Gastrocnemius medialis (tissue), 4 donors: ENCODE results near the gene PTCH2. TPM values are rescaled to one million over a fixed set of nuclear protein-coding genes. Genes with fewer than 3 reads are reported as not detected.
"Not testable (repeated sequence)": the region's sequence is repeated elsewhere in the genome, so short reads cannot be mapped to it uniquely, and the experiment has no call there.

Experiments used
- ATAC-seq, 2 donors: fragments of 150-250 bp; one replicate each; pipeline ENCODE4 v1.9.1; 2016
- DNase-seq, 2 donors: peaks; one replicate each; pipeline ENCODE4 v3.0.0-alpha.2; 2019
- H3K27ac ChIP-seq, 4 donors: fragments of 200-600 bp; sonication (generic); 1 replicate in 1 of 4; 2 replicates in 3 of 4; pipeline ENCODE4 v1.5.1; 2016 to 2018; ENCODE audit warnings: mild to moderate bottlenecking in 2 of 4, moderate library complexity in 1 of 4
- H3K27me3 ChIP-seq, 3 donors: fragments of 200-600 bp; sonication (generic) in 2 of 3; 1 replicate in 1 of 3; 2 replicates in 2 of 3; pipeline versions ENCODE4 v1.5.1 to v1.6.0; 2016 to 2019; ENCODE audit warnings: mild to moderate bottlenecking in 1 of 3, moderate library complexity in 1 of 3
- H3K36me3 ChIP-seq, 2 donors: fragments of 200-600 bp; sonication (generic) in 1 of 2; one replicate each; pipeline ENCODE4 v1.5.1; 2017 to 2018
- H3K4me1 ChIP-seq, 2 donors: fragments of 200-600 bp; sonication (generic) in 1 of 2; one replicate each; pipeline ENCODE4 v1.5.1; 2016 to 2017; ENCODE audit warnings: mild to moderate bottlenecking in 2 of 2
- H3K4me3 ChIP-seq, 4 donors: fragments of 200-600 bp; sonication (generic) in 3 of 4; 1 replicate in 1 of 4; 2 replicates in 3 of 4; pipeline ENCODE4 v1.5.1; 2016 to 2019; ENCODE audit warnings: mild to moderate bottlenecking in 2 of 4
- H3K9me3 ChIP-seq, 3 donors: fragments of 200-600 bp; sonication (generic) in 2 of 3; 1 replicate in 1 of 3; 2 replicates in 2 of 3; pipeline ENCODE4 v1.5.1; 2016 to 2019
- POLR2A ChIP-seq, 2 donors: fragments of 450-650 bp; IDR thresholded peaks; one replicate each; pipeline ENCODE4 v1.6.1; 2017; ENCODE audit warnings: antibody characterized with exemption in 2 of 2, mild to moderate bottlenecking in 2 of 2, moderate library complexity in 2 of 2
- in situ Hi-C, 4 donors: fragments of 200-750 bp; cut with MboI; loops; one replicate each; pipeline versions ENCODE4 v1.15.0 to v1.8.0; 2017; ENCODE audit warnings: low sequenced_read_pairs in 4 of 4
- intact Hi-C: fragments of 100-400 bp; cut with DNase I; formaldehyde crosslinking; loops from one replicate; pipeline ENCODE4 v1.15.1; 2023; ENCODE audit warnings: low total_unique reads
- total RNA-seq, 4 donors: library from RNA; depleted of rRNA; stranded (reverse); fragments of >200 nt; gene quantifications; one replicate each; pipeline versions ENCODE4 v1.1.0 to v1.2.3, GENCODE V29; 2016
- TF ChIP-seq, protein P1 (sequence below), 5 experiments: fragments of 450-650 bp in 3 of 5; fragments of 200-600 bp in 2 of 5; sonication (generic) in 2 of 5; IDR thresholded peaks in 4 of 5; conservative IDR thresholded peaks in 1 of 5; 1 replicate in 4 of 5; 2 replicates in 1 of 5; pipeline ENCODE4 v1.5.1; 2016 to 2019; ENCODE audit warnings: antibody characterized with exemption in 5 of 5, mild to moderate bottlenecking in 3 of 5, moderate library complexity in 3 of 5

The PTCH2 gene
- total RNA-seq, 4 donors from 2014 or later: 0.10 to 0.56 (median 0.20) TPM

- Histone ChIP-seq H3K4me3 (no peak overlapping the region), H3K9me3 (no peaks in the 10 kb centered on the region), H3K27me3 (no peaks in the 10 kb centered on the region), H3K36me3 (no peaks in the 10 kb centered on the region), H3K27ac (peak overlapping the region; percentile 91 to 99 (median 95)), H3K4me1 (peaks cover 16 to 30% of the 10 kb centered on the region in 2 donors)
- ATAC-seq (no peak), DNase-seq (no peak)
- in situ Hi-C loops: loop anchor here in 1 of 4 donors (25.0 kb wide), 2 partner anchors 189 to 714 kb away; partner anchors contain the start of genes CCDC163, EIF2B3, MMACHC and PRDX1
- intact Hi-C loops: no loop called here
- TF ChIP-seq POLR2A (IDR thresholded peaks at IDR 0.05): no peak
- TF ChIP-seq, protein P1, sequence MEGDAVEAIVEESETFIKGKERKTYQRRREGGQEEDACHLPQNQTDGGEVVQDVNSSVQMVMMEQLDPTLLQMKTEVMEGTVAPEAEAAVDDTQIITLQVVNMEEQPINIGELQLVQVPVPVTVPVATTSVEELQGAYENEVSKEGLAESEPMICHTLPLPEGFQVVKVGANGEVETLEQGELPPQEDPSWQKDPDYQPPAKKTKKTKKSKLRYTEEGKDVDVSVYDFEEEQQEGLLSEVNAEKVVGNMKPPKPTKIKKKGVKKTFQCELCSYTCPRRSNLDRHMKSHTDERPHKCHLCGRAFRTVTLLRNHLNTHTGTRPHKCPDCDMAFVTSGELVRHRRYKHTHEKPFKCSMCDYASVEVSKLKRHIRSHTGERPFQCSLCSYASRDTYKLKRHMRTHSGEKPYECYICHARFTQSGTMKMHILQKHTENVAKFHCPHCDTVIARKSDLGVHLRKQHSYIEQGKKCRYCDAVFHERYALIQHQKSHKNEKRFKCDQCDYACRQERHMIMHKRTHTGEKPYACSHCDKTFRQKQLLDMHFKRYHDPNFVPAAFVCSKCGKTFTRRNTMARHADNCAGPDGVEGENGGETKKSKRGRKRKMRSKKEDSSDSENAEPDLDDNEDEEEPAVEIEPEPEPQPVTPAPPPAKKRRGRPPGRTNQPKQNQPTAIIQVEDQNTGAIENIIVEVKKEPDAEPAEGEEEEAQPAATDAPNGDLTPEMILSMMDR (IDR thresholded peaks at IDR 0.05 in 4 of 5, conservative IDR thresholded peaks at IDR 0.05 in 1 of 5): no peak
These were observed 44.3 kb downstream of the PTCH2 start for GRCh38 chr1:44798481-44799365.

GRCh38 chr1:44797886-44798285 lies 45.2 kb downstream of the PTCH2 start:
- peak in 1 of 2 donors; percentile 9 for DNase-seq
- ATAC-seq, H3K4me3 ChIP-seq, intact Hi-C loops, H3K36me3 ChIP-seq, H3K9me3 ChIP-seq, H3K27me3 ChIP-seq: not testable (repeated sequence)
- in situ Hi-C loops: loop anchor here in 1 of 4 donors (25.0 kb wide), 2 partner anchors 189 to 714 kb away; partner anchors contain the start of genes CCDC163, EIF2B3, MMACHC and PRDX1
- Histone ChIP-seq H3K4me1 (peaks cover 16 to 21% of the 10 kb centered on the region in 2 donors), H3K27ac (peak overlapping the region in 1 of 4 donors; percentile 99)

- ATAC-seq (no peak), DNase-seq (no peak)
- Histone ChIP-seq H3K36me3 (no peaks in the 10 kb centered on the region), H3K4me1 (peaks cover 0 to 3% of the 10 kb centered on the region in 2 donors), H3K27me3 (no peaks in the 10 kb centered on the region), H3K27ac (no peak overlapping the region), H3K4me3 (no peak overlapping the region), H3K9me3 (no peaks in the 10 kb centered on the region)
- in situ Hi-C loops: loop anchor here in 1 of 4 donors (25.0 kb wide), 2 partner anchors 194 to 719 kb away; partner anchors contain the start of genes CCDC163, EIF2B3, MMACHC and PRDX1
- TF ChIP-seq, protein P1 (IDR thresholded peaks at IDR 0.05 in 4 of 5, conservative IDR thresholded peaks at IDR 0.05 in 1 of 5): no peak
- TF ChIP-seq POLR2A (IDR thresholded peaks at IDR 0.05): no peak
- intact Hi-C loops: no loop called here
These were observed 50.1 kb downstream of the PTCH2 start for GRCh38 chr1:44792736-44793502.

DNA sequence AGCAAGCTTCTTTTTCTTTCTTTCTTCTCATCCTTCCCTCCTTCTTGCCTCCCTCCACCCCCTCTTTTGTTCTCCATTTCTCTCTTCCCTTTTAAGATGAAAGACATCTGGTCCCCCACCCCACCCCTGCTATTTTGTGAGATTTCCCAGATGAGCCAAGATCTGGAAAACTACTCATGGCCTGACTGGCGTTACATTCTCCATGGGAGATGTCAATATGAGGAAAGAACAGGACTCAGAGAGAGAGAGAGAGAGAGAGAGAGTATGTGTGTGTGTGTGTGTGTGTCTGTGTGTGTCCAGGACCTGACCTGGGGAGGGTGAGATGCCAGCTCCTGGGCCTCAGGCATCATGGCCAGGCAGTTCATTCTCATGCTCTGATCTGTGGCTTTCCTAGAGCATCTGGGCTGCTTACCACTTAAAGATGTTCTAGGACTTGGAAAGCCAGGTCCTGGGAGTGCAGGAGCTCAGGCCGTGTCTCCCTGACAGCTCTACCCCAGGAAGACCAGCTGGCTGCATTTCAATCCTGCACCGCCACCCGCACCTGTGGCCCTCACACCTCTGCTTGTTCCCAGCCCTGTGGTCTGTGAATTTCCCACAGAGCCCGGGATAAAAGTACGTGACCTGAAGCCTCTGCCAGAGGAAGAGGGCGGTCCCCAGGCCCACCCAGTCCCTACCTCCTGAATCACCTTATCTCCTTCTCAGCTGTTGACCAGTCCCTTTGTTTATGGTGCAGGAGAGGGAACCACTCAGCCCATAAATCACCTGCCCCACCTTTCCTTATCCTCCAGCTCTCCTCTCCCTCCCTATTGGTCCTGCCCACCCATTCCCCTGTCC lies 51.9 kb downstream of the PTCH2 start:
- intact Hi-C loops: no loop called here
- peaks cover 0 to 5% of the 10 kb centered on the region in 2 donors for H3K4me1 ChIP-seq
- DNase-seq: no peak
- no peaks in the 10 kb centered on the region for H3K27me3 ChIP-seq
- no peaks in the 10 kb centered on the region for H3K36me3 ChIP-seq
- no peak overlapping the region for H3K4me3 ChIP-seq
- no peak overlapping the region for H3K27ac ChIP-seq
- no peaks in the 10 kb centered on the region for H3K9me3 ChIP-seq
- TF ChIP-seq, protein P1 (IDR thresholded peaks at IDR 0.05 in 4 of 5, conservative IDR thresholded peaks at IDR 0.05 in 1 of 5): no peak
- in situ Hi-C loops: loop anchor here in 1 of 4 donors (25.0 kb wide), 2 partner anchors 196 to 721 kb away; partner anchors contain the start of genes CCDC163, EIF2B3, MMACHC and PRDX1
- ATAC-seq: no peak
